ENCODE data around the gene APOA4.

APOA4 gene

GRCh38 chr11:116838321-116839084 lies 15.4 kb upstream of the APOA4 start (continued):
- TF ChIP-seq ZNF692 (tag by site-specific recombination; IDR thresholded peaks at IDR 0.05) (no peak), ZNF777 (tag by site-specific recombination; IDR thresholded peaks at IDR 0.05; ENCODE audit: borderline replicate concordance) (no peak), ZNF121 (tag by site-specific recombination; IDR thresholded peaks at IDR 0.05) (no peak)

GRCh38 chr11:116837231-116838091 lies 14.4 kb upstream of the APOA4 start, which contains the start of gene APOA1:
Gene APOA1 (minus strand): TSS chr11:116837622. CDS start chr11:116837387, 235 bp downstream.
- H3K36me3 ChIP-seq (ENCODE audit: control insufficient read depth in 2 of 2, insufficient read depth in 1 of 2, low read length in 2 of 2): no peaks in the 10 kb centered on the region
- ChIA-PET POLR2A (interaction anchor here (2.3 kb wide), 1 partner anchor 47 kb away, joined by 13 read pairs; the partner anchor contains the start of gene APOA5), CTCF (interaction anchor here (1.0 to 4.9 kb wide), 3 partner anchors 11 to 66 kb away, joined by 4 to 118 read pairs (median 7); partner anchors contain the start of gene APOA5)
- H3K27ac ChIP-seq (ENCODE audit: extremely low read depth, low read depth, low read length): no peak within 1 kb of the TSS
- H3K4me1 ChIP-seq (ENCODE audit: control insufficient read depth, insufficient read depth, low read length): no peaks in the 10 kb centered on the region
- H3K9me3 ChIP-seq (ENCODE audit: control insufficient read depth, insufficient read depth, low read depth, low read length): no peaks in the 10 kb centered on the region
- no peak within 1 kb of the TSS for H3K4me3 ChIP-seq (ENCODE audit: low read depth, low read length)
- peak; percentile 76 for TF ChIP-seq EGR2 (tag by site-specific recombination; IDR thresholded peaks at IDR 0.05; ENCODE audit: low read depth)
- no peak for TF ChIP-seq ZSCAN18 (tag by site-specific recombination; IDR thresholded peaks at IDR 0.05)
- peak; percentile 68 for TF ChIP-seq ZFHX2 (tag by site-specific recombination; conservative IDR thresholded peaks at IDR 0.05)

GRCh38 chr11:116836632-116836991 lies 13.5 kb upstream of the APOA4 start:
- CTCF ChIA-PET: interaction anchor here (0.7 to 4.9 kb wide), 18 partner anchors 9 to 390 kb away, joined by 3 to 118 read pairs (median 6); partner anchors contain the start of genes APOA5, SIK3 and ZPR1
- no peak for TF ChIP-seq ZNF837 (tag by site-specific recombination; IDR thresholded peaks at IDR 0.05)
- no peak for TF ChIP-seq ZNF292 (tag by site-specific recombination; IDR thresholded peaks at IDR 0.05; ENCODE audit: borderline replicate concordance, low read depth)
- TF ChIP-seq GLIS2 (tag by site-specific recombination; IDR thresholded peaks at IDR 0.05): no peak
- TF ChIP-seq, protein P1, sequence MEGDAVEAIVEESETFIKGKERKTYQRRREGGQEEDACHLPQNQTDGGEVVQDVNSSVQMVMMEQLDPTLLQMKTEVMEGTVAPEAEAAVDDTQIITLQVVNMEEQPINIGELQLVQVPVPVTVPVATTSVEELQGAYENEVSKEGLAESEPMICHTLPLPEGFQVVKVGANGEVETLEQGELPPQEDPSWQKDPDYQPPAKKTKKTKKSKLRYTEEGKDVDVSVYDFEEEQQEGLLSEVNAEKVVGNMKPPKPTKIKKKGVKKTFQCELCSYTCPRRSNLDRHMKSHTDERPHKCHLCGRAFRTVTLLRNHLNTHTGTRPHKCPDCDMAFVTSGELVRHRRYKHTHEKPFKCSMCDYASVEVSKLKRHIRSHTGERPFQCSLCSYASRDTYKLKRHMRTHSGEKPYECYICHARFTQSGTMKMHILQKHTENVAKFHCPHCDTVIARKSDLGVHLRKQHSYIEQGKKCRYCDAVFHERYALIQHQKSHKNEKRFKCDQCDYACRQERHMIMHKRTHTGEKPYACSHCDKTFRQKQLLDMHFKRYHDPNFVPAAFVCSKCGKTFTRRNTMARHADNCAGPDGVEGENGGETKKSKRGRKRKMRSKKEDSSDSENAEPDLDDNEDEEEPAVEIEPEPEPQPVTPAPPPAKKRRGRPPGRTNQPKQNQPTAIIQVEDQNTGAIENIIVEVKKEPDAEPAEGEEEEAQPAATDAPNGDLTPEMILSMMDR (tag by site-specific recombination; IDR thresholded peaks at IDR 0.05): no peak
- TF ChIP-seq ZNF664 (tag by site-specific recombination; IDR thresholded peaks at IDR 0.05): no peak
- H3K36me3 ChIP-seq (ENCODE audit: control insufficient read depth in 2 of 2, insufficient read depth in 1 of 2, low read length in 2 of 2): no peaks in the 10 kb centered on the region
- no peaks in the 10 kb centered on the region for H3K9me3 ChIP-seq (ENCODE audit: control insufficient read depth, insufficient read depth, low read depth, low read length)
- H3K4me1 ChIP-seq (ENCODE audit: control insufficient read depth, insufficient read depth, low read length): no peaks in the 10 kb centered on the region
- POLR2A ChIA-PET: interaction anchor here (1.1 to 2.3 kb wide), 4 partner anchors 17 to 308 kb away, joined by 4 to 13 read pairs (median 8); partner anchors contain the start of genes APOA5, PAFAH1B2 and ZPR1
- H3K4me3 ChIP-seq (ENCODE audit: low read depth, low read length): no peak overlapping the region
- H3K27ac ChIP-seq (ENCODE audit: extremely low read depth, low read depth, low read length): no peak overlapping the region
